GM23338 (cell line): ENCODE data around the gene GPR26. TPM values are rescaled to one million over a fixed set of nuclear protein-coding genes. Genes with fewer than 3 reads are reported as not detected.

Experiments
- ATAC-seq: fragments of 200-7000 bp; cut with Tn5 transposase; 3 replicates; pipeline ENCODE4 v1.9.1; 2020
- DNase-seq: peaks from one replicate; pipeline ENCODE4 v3.0.0-alpha.2; 2015; ENCODE audit warnings: low spot score
- H2AFZ ChIP-seq: fragments of 200-600 bp; sonication (generic); 2 replicates; pipeline ENCODE4 v1.8.0; 2016; ENCODE audit warnings: antibody characterized with exemption, mild to moderate bottlenecking, moderate library complexity
- H3F3A ChIP-seq: fragments of 200-600 bp; sonication (generic); replicated peaks from 2 replicates; pipeline ENCODE4 v1.8.0; 2017; ENCODE audit warnings: antibody characterized with exemption, mixed run types, low read depth
- H3K27ac ChIP-seq: fragments of 200-600 bp; sonication (generic); 2 replicates; pipeline ENCODE4 v1.6.1; 2016; ENCODE audit warnings: low read depth
- H3K27me3 ChIP-seq: fragments of 200-600 bp; sonication (generic); 2 replicates; pipeline ENCODE4 v1.8.0; 2016; ENCODE audit warnings: mild to moderate bottlenecking, mixed run types, moderate library complexity; ENCODE audit not compliant: insufficient read depth
- H3K36me3 ChIP-seq: fragments of 200-600 bp; sonication (generic); 2 replicates; pipeline ENCODE4 v1.8.0; 2016; ENCODE audit warnings: mild to moderate bottlenecking; ENCODE audit not compliant: insufficient read depth
- H3K4me1 ChIP-seq: fragments of 200-600 bp; sonication (generic); 2 replicates; pipeline ENCODE4 v1.8.0; 2016; ENCODE audit warnings: mild to moderate bottlenecking, moderate library complexity; ENCODE audit not compliant: insufficient read depth
- H3K4me2 ChIP-seq: fragments of 200-600 bp; sonication (generic); 2 replicates; pipeline ENCODE4 v1.7.1; 2017; ENCODE audit warnings: mixed run types
- H3K4me3 ChIP-seq: fragments of 200-600 bp; sonication (generic); 2 replicates; pipeline ENCODE4 v1.6.1; 2016; ENCODE audit warnings: mixed run types
- H3K79me2 ChIP-seq: fragments of 200-600 bp; sonication (generic); replicated peaks from 2 replicates; pipeline ENCODE4 v1.8.0; 2017; ENCODE audit warnings: mild to moderate bottlenecking; ENCODE audit not compliant: insufficient read depth
- H3K9me2 ChIP-seq: fragments of 200-600 bp; sonication (generic); 2 replicates; pipeline ENCODE4 v1.8.0; 2017; ENCODE audit not compliant: insufficient read depth
- H4K20me1 ChIP-seq: fragments of 200-600 bp; sonication (generic); replicated peaks from 2 replicates; pipeline ENCODE4 v1.8.0; 2017; ENCODE audit warnings: mild to moderate bottlenecking; ENCODE audit not compliant: insufficient read depth
- H3K27ac Mint-ChIP-seq: 2 replicates; pipeline ENCODE4 v1.8.0; 2020; ENCODE audit warnings: inconsistent platforms, mild to moderate bottlenecking, moderate library complexity, mixed read lengths
- H3K27me3 Mint-ChIP-seq: 3 replicates; pipeline ENCODE4 v1.8.0; 2022; ENCODE audit warnings: low read depth, mild to moderate bottlenecking, moderate library complexity, mixed read lengths, inconsistent platforms; ENCODE audit not compliant: insufficient read depth, poor library complexity
- H3K36me3 Mint-ChIP-seq: 3 replicates; pipeline ENCODE4 v1.8.0; 2021; ENCODE audit warnings: low read depth, mild to moderate bottlenecking, inconsistent platforms, moderate library complexity, mixed read lengths
- H3K4me1 Mint-ChIP-seq: 3 replicates; pipeline ENCODE4 v1.8.0; 2020; ENCODE audit warnings: mild to moderate bottlenecking, inconsistent platforms, mixed read lengths
- H3K4me3 Mint-ChIP-seq: 3 replicates; pipeline ENCODE4 v1.8.0; 2021; ENCODE audit warnings: moderate library complexity, mild to moderate bottlenecking, inconsistent platforms, mixed read lengths
- H3K9me3 Mint-ChIP-seq: 3 replicates; pipeline ENCODE4 v1.8.0; 2020; ENCODE audit warnings: moderate library complexity, mild to moderate bottlenecking, inconsistent platforms, mixed read lengths
- CREB1 ChIP-seq: fragments of 250-450 bp; sonication (Bioruptor Pico); IDR thresholded peaks from 2 replicates; pipeline ENCODE4 v1.5.0; 2020; ENCODE audit warnings: low read depth, mild to moderate bottlenecking, moderate library complexity
- CTCF ChIP-seq, 2 experiments: fragments of 200-600 bp in 1 of 2; sonication (generic) in 1 of 2; conservative IDR thresholded peaks; 2 replicates each; pipeline versions ENCODE4 v1.5.1 to v1.6.1; 2016 to 2017; ENCODE audit warnings: antibody characterized with exemption in 2 of 2, low read depth in 2 of 2, mild to moderate bottlenecking in 2 of 2, moderate library complexity in 1 of 2
- ETS1 ChIP-seq: IDR thresholded peaks from 2 replicates; pipeline ENCODE4 v1.6.1; 2016; ENCODE audit warnings: antibody characterized with exemption
- EZH2 ChIP-seq: fragments of 200-600 bp; sonication (generic); IDR thresholded peaks from one replicate; pipeline ENCODE4 v1.8.0; 2017; ENCODE audit warnings: antibody characterized with exemption, mild to moderate bottlenecking, low read depth; ENCODE audit not compliant: unreplicated experiment
- EZH2phosphoT487 ChIP-seq: fragments of 200-600 bp; sonication (generic); IDR thresholded peaks from one replicate; pipeline ENCODE4 v1.8.1; 2018; ENCODE audit warnings: antibody characterized with exemption; ENCODE audit not compliant: unreplicated experiment
- JUNB ChIP-seq: IDR thresholded peaks from one replicate; pipeline ENCODE4 v1.6.1; 2016; ENCODE audit warnings: antibody characterized with exemption; ENCODE audit not compliant: unreplicated experiment
- NANOG ChIP-seq: IDR thresholded peaks from 2 replicates; pipeline ENCODE4 v1.6.1; 2016; ENCODE audit warnings: antibody characterized with exemption, borderline replicate concordance
- POLR2AphosphoS5 ChIP-seq: IDR thresholded peaks from 2 replicates; pipeline ENCODE4 v1.6.1; 2016; ENCODE audit warnings: antibody characterized with exemption, low read depth
- REST ChIP-seq: IDR thresholded peaks from one replicate; pipeline ENCODE4 v1.6.1; 2018; ENCODE audit warnings: antibody characterized with exemption; ENCODE audit not compliant: unreplicated experiment
- STAT1 ChIP-seq: IDR thresholded peaks from one replicate; pipeline ENCODE4 v1.6.1; 2016; ENCODE audit warnings: antibody characterized with exemption; ENCODE audit not compliant: unreplicated experiment
- ZNF114 ChIP-seq: fragments of 250-450 bp; sonication (Bioruptor Pico); IDR thresholded peaks from 2 replicates; pipeline ENCODE4 v1.5.0; 2020; ENCODE audit warnings: mild to moderate bottlenecking, moderate library complexity
- ZNF331 ChIP-seq: fragments of 250-450 bp; sonication (Bioruptor Pico); IDR thresholded peaks from 2 replicates; pipeline ENCODE4 v1.5.0; 2020; ENCODE audit warnings: low read depth, mild to moderate bottlenecking, moderate library complexity
- ZNF462 ChIP-seq: fragments of 250-450 bp; sonication (Bioruptor Pico); IDR thresholded peaks from 2 replicates; pipeline ENCODE4 v1.5.0; 2020; ENCODE audit warnings: mild to moderate bottlenecking, moderate library complexity
- polyA plus RNA-seq: library from polyadenylated mRNA; unstranded; fragments of >200 nt; fragmentation: Nextera tagmentation; extraction: Ambion mirVana; gene quantifications from 2 replicates; pipeline ENCODE4 v1.2.1, GENCODE V29; 2016
- total RNA-seq: library from RNA; depleted of rRNA; stranded (reverse); fragments of >200 nt; shearing (Covaris generic); gene quantifications from 2 replicates; pipeline ENCODE4 v1.2.3, GENCODE V29; 2014

Gene GPR26
- total and polyA plus RNA-seq, 2 experiments from 2014 or later, result 0.06 to 0.07 TPM

- H4K20me1 ChIP-seq, result no peaks in the 10 kb centered on the region
- H3K9me2 ChIP-seq, result no peaks in the 10 kb centered on the region; the same call in 1 of the 2 replicates
- DNase-seq (no peak), ATAC-seq (no peak)
- H3K27ac ChIP-seq, result no peak overlapping the region
- no peaks in the 10 kb centered on the region for H3K4me1 Mint-ChIP-seq
- TF ChIP-seq CTCF (conservative IDR thresholded peaks at IDR 0.05; ENCODE audit: low read depth in 2 of 2) (no peak), EZH2phosphoT487 (no peak), STAT1 (no peak), ETS1 (no peak), CREB1 (no peak), ZNF331 (CRISPR knock-in tag) (no peak), POLR2AphosphoS5 (no peak), ZNF114 (CRISPR knock-in tag) (no peak), EZH2 (no peak), REST (no peak), ZNF462 (CRISPR knock-in tag) (no peak), JUNB (no peak), NANOG (no peak)
- H3F3A ChIP-seq, result no peaks in the 10 kb centered on the region
- no peak overlapping the region for H3K4me2 ChIP-seq
- no peak overlapping the region for H3K4me3 Mint-ChIP-seq
- H2AFZ ChIP-seq, result no peak overlapping the region
- H3K9me3 Mint-ChIP-seq, result peaks cover 5% of the 10 kb centered on the region
- peaks cover 6% of the 10 kb centered on the region for H3K27me3 Mint-ChIP-seq
- no peaks in the 10 kb centered on the region for H3K79me2 ChIP-seq
- H3K27me3 ChIP-seq, result no peaks in the 10 kb centered on the region
- H3K4me3 ChIP-seq, result no peak overlapping the region
- no peaks in the 10 kb centered on the region for H3K36me3 ChIP-seq
- no peaks in the 10 kb centered on the region for H3K36me3 Mint-ChIP-seq
- no peaks in the 10 kb centered on the region for H3K4me1 ChIP-seq
- H3K27ac Mint-ChIP-seq, result no peak overlapping the region
Observed at GRCh38 chr10:123720536-123720935, 54.4 kb downstream of the GPR26 start.
